Karpas-422 (cell line): ENCODE data around the gene LRP11. TPM values are rescaled to one million over a fixed set of nuclear protein-coding genes. Genes with fewer than 3 reads are reported as not detected.

Experiments used
- DNase-seq: peaks from one replicate; pipeline ENCODE4 v3.0.0-alpha.2; 2015
- H2AFZ ChIP-seq: fragments of 200-600 bp; sonication (generic); 2 replicates; pipeline ENCODE4 v1.6.1; 2014; ENCODE audit warnings: antibody characterized with exemption, low read length, mixed read lengths
- H3K27ac ChIP-seq: fragments of 200-600 bp; sonication (generic); 2 replicates; pipeline ENCODE4 v1.5.1; 2014; ENCODE audit warnings: mild to moderate bottlenecking, low read length, moderate library complexity
- H3K27me3 ChIP-seq: fragments of 200-600 bp; sonication (generic); 2 replicates; pipeline ENCODE4 v1.6.1; 2014; ENCODE audit warnings: low read length, mixed read lengths
- H3K36me3 ChIP-seq: fragments of 200-600 bp; sonication (generic); 2 replicates; pipeline ENCODE4 v1.6.1; 2014; ENCODE audit warnings: low read length, mixed read lengths; ENCODE audit not compliant: insufficient read depth
- H3K4me1 ChIP-seq: fragments of 200-600 bp; sonication (generic); 2 replicates; pipeline ENCODE4 v1.6.1; 2014; ENCODE audit warnings: mild to moderate bottlenecking, low read length, mixed read lengths
- H3K4me2 ChIP-seq: fragments of 200-600 bp; sonication (generic); 2 replicates; pipeline ENCODE4 v1.6.1; 2014; ENCODE audit warnings: low read length, low read depth, mild to moderate bottlenecking; ENCODE audit not compliant: poor library complexity, severe bottlenecking
- H3K4me3 ChIP-seq: fragments of 200-600 bp; sonication (generic); 2 replicates; pipeline ENCODE4 v1.5.1; 2014; ENCODE audit warnings: mild to moderate bottlenecking, antibody characterized with exemption, low read length, mixed read lengths
- H3K79me2 ChIP-seq: fragments of 200-600 bp; sonication (generic); 2 replicates; pipeline ENCODE4 v1.6.1; 2014; ENCODE audit warnings: mild to moderate bottlenecking, low read length, mixed read lengths
- H3K9ac ChIP-seq: fragments of 200-600 bp; sonication (generic); 2 replicates; pipeline ENCODE4 v1.6.0; 2014; ENCODE audit warnings: low read length
- H3K9me2 ChIP-seq: fragments of 200-600 bp; sonication (generic), shearing (Covaris generic); replicated peaks from 2 replicates; pipeline ENCODE4 v1.6.0; 2014; ENCODE audit warnings: mild to moderate bottlenecking, low read length, moderate library complexity; ENCODE audit not compliant: insufficient read depth
- H3K9me3 ChIP-seq: fragments of 300-700, 200-600 bp; sonication (generic); 2 replicates; pipeline ENCODE4 v1.6.1; 2014; ENCODE audit warnings: low read length, mixed read lengths
- H4K20me1 ChIP-seq: fragments of 200-600 bp; sonication (generic); 2 replicates; pipeline ENCODE4 v1.6.1; 2014; ENCODE audit warnings: mild to moderate bottlenecking, antibody characterized with exemption, low read length, low read depth; ENCODE audit not compliant: insufficient read depth
- total RNA-seq: library from RNA; depleted of rRNA; stranded (reverse); fragments of >200 nt; shearing (Covaris generic); gene quantifications from 2 replicates; pipeline ENCODE4 v1.2.3, GENCODE V29; 2014; ENCODE audit warnings: low replicate concordance

Gene LRP11
- total RNA-seq, 1 experiment from 2014 or later: 5.4 TPM

DNA sequence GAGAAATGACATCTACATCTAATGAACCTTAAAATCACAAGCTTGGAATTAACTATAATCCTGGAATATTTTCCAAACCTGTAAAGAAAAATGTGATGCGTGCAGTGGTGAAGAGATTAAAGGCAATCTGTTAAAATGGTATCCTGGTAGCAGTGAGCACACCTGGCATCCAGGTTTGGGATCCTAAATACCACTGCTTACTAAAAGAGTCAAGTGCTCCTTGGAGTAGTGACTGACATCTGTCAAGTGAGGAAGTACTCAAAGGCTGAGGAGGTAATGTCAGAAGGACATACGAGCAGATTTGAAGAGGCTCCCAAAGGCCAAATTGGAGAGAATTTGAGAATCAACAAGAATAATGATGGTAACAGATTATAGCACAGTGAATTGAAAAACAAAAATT is 81.8 kb downstream of the LRP11 start:
- H3K4me1 ChIP-seq: no peaks in the 10 kb centered on the region
- H3K79me2 ChIP-seq: peaks cover 44% of the 10 kb centered on the region
- H3K27me3 ChIP-seq: no peaks in the 10 kb centered on the region
- H2AFZ ChIP-seq: no peak overlapping the region
- H3K9me3 ChIP-seq: no peaks in the 10 kb centered on the region
- DNase-seq: no peak
- H3K9me2 ChIP-seq: no peaks in the 10 kb centered on the region
- H3K4me3 ChIP-seq: no peak overlapping the region
- H3K4me2 ChIP-seq: no peak overlapping the region
- no peak overlapping the region for H3K27ac ChIP-seq
- peaks cover 30% of the 10 kb centered on the region for H3K36me3 ChIP-seq
- no peaks in the 10 kb centered on the region for H4K20me1 ChIP-seq
- H3K9ac ChIP-seq: no peak overlapping the region

DNA sequence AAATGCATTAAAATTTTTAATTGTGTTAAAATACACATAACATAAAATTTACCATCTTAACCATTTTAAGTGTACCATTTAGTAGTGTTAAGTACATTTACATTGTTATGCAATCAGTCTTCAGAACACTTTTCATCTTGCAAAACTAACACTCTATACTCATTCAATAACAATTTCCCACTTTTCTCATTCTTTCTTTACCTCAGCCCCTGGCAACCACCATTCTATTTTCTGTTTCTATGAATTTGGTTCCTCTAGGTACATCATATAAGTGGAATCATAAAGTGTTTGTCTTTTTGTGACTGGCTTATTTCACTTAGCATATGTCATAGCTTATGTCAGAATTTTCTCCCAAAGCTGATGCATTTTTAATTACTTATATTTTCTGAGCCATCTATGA is 82.4 kb downstream of the LRP11 start:
- Histone ChIP-seq H3K36me3 (peaks cover 35% of the 10 kb centered on the region), H3K9me3 (no peaks in the 10 kb centered on the region), H4K20me1 (no peaks in the 10 kb centered on the region), H2AFZ (no peak overlapping the region), H3K27me3 (no peaks in the 10 kb centered on the region), H3K4me3 (no peak overlapping the region), H3K9me2 (no peaks in the 10 kb centered on the region), H3K4me1 (no peaks in the 10 kb centered on the region), H3K9ac (no peak overlapping the region), H3K27ac (no peak overlapping the region), H3K4me2 (no peak overlapping the region), H3K79me2 (peaks cover 49% of the 10 kb centered on the region)
- no peak for DNase-seq

DNA sequence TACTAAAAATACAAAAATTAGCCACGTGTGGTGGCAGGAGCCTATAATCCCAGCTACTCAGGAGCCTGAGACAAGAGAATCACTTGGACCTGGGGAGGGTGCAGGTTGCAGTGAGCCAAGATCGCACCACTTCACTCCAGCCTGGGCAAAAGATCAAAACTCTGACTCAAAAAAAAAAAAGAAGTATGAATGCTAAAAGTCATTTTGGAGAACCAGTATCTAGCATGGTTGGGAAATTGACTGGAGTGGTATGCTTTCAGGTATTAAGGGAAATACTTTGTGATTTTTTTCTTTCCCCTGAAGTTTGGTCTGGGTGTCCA is 84.6 kb downstream of the LRP11 start:
- no peaks in the 10 kb centered on the region for H3K9me2 ChIP-seq
- no peaks in the 10 kb centered on the region for H3K4me1 ChIP-seq
- H3K4me2 ChIP-seq: no peak overlapping the region
- no peaks in the 10 kb centered on the region for H4K20me1 ChIP-seq
- H3K27ac ChIP-seq: no peak overlapping the region
- DNase-seq: no peak
- H3K36me3 ChIP-seq: peaks cover 40% of the 10 kb centered on the region
- H2AFZ ChIP-seq: no peak overlapping the region
- H3K27me3 ChIP-seq: no peaks in the 10 kb centered on the region
- no peaks in the 10 kb centered on the region for H3K9me3 ChIP-seq
- no peak overlapping the region for H3K4me3 ChIP-seq
- no peak overlapping the region for H3K9ac ChIP-seq
- peaks cover 53% of the 10 kb centered on the region for H3K79me2 ChIP-seq

DNA sequence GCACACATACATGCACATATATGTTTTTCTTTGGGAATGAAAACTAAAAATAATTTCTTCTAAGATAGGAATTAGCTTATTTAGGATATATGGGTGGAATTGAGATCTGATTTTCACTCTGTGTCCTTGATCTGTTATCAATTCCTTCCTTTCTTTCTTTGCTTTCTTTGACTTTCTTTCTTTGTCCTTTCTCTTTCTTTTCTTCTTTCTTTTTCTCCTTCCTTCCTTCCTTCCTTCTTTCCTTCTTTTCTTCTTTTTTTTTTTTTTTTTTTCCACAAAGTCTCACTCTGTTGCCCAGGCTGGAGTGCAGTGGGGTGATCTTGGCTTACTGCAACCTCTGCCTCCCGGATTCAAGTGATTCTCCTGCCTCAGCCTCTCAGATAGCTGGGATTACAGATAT is 86.5 kb downstream of the LRP11 start:
- Histone ChIP-seq H4K20me1 (no peaks in the 10 kb centered on the region), H3K79me2 (peaks cover 41% of the 10 kb centered on the region), H2AFZ (no peak overlapping the region), H3K4me3 (no peak overlapping the region), H3K27me3 (no peaks in the 10 kb centered on the region), H3K27ac (no peak overlapping the region), H3K9me3 (no peaks in the 10 kb centered on the region), H3K36me3 (peaks cover 30% of the 10 kb centered on the region; the same call in 1 of the 2 replicates), H3K9me2 (no peaks in the 10 kb centered on the region), H3K4me2 (no peak overlapping the region), H3K9ac (no peak overlapping the region), H3K4me1 (no peaks in the 10 kb centered on the region)
- DNase-seq: no peak

DNA sequence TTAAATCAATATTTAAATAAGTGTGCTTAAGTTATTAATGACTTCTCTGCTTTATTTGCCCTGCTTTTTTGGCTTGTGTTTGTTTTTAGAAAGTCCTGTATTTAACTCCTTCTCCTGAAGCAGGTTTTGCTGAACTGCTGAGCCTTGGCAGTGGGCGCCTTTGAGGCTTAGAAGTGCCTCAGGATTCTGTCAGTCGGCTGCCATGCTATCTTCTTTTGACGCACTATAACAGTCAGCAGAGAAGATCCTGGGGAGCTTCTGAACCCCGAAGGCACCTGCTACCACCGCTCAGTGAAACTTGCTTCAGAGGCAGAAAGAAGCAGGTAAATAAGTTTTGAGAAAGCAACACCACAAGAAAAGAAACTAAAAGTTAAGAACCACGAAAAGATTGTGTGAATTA is 92.2 kb downstream of the LRP11 start:
- no peak overlapping the region for H3K27ac ChIP-seq
- H3K9me2 ChIP-seq: no peaks in the 10 kb centered on the region
- DNase-seq: no peak
- no peak overlapping the region for H3K4me3 ChIP-seq
- 0 out of 2 replicates have a peak, but pooled peaks cover 6% of the 10 kb centered on the region for H4K20me1 ChIP-seq
- no peak overlapping the region for H3K9ac ChIP-seq
- H3K27me3 ChIP-seq: no peaks in the 10 kb centered on the region
- H2AFZ ChIP-seq: no peak overlapping the region
- H3K36me3 ChIP-seq: peaks cover 40% of the 10 kb centered on the region
- no peak overlapping the region for H3K4me2 ChIP-seq
- H3K79me2 ChIP-seq: peaks cover 52% of the 10 kb centered on the region
- no peaks in the 10 kb centered on the region for H3K4me1 ChIP-seq
- no peaks in the 10 kb centered on the region for H3K9me3 ChIP-seq

DNA sequence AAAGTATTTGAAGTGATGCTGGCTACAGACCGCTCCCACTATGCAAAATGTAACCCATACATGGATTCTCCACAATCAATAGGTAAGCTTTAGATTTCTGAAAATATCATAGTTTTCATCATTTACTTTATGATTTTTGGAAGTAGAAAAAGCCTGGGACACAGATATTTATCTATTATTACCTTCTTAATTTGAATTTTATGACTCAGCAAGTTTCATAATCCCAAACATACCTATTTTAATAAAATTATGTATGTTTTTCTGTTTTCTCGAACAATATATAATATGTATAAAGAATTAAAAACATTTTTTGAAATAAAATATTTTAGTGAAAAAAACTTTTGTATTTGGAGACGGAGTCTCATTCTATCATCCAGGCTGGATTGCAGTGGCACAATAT is 93.0 kb downstream of the LRP11 start:
- H4K20me1 ChIP-seq: 0 out of 2 replicates have a peak, but pooled peaks cover 6% of the 10 kb centered on the region

DNA sequence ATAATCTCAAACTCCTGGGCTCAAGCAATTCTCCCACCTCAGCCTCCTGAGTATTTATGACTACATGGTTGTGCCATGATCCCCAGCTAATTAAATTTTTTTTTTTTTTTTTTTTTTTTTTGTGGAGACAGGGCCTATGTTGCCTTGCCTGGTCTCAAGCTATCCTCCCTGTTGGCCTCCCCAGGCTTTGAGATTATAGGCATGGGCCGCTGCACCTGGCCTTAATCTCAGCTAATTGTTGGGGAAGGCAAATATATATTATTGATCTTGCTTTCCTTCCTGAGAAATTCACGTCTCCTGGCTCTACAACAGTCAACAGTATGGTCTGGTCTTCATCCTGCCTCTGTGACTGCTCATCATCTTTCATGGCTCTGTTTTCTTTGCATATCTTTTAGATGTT is 94.5 kb downstream of the LRP11 start:
- no peaks in the 10 kb centered on the region for H3K27me3 ChIP-seq
- H3K9ac ChIP-seq: no peak overlapping the region
- no peak overlapping the region for H2AFZ ChIP-seq
- no peaks in the 10 kb centered on the region for H3K4me1 ChIP-seq
- H3K79me2 ChIP-seq: peaks cover 65% of the 10 kb centered on the region
- 0 out of 2 replicates have a peak, but pooled peaks cover 6% of the 10 kb centered on the region for H4K20me1 ChIP-seq
- DNase-seq: no peak
- no peaks in the 10 kb centered on the region for H3K9me2 ChIP-seq
- no peaks in the 10 kb centered on the region for H3K9me3 ChIP-seq
- H3K4me3 ChIP-seq: no peak overlapping the region
- no peak overlapping the region for H3K27ac ChIP-seq
- peaks cover 42% of the 10 kb centered on the region for H3K36me3 ChIP-seq
- no peak overlapping the region for H3K4me2 ChIP-seq

More for the DNA sequence above, 93.0 kb downstream of the LRP11 start:
- Histone ChIP-seq H3K36me3 (peaks cover 44% of the 10 kb centered on the region), H3K4me2 (no peak overlapping the region), H3K9ac (no peak overlapping the region), H3K9me2 (no peaks in the 10 kb centered on the region), H2AFZ (no peak overlapping the region), H3K4me3 (no peak overlapping the region), H3K27ac (no peak overlapping the region), H3K4me1 (no peaks in the 10 kb centered on the region), H3K27me3 (no peaks in the 10 kb centered on the region), H3K79me2 (peaks cover 59% of the 10 kb centered on the region), H3K9me3 (no peaks in the 10 kb centered on the region)
- no peak for DNase-seq
